GM18505 (cell line): ENCODE measurements around the gene LRRC36.

Experiments
- ATAC-seq: cut with Tn5 transposase; IDR thresholded peaks from one replicate; pipeline ENCODE4 v1.9.1; 2021; ENCODE audit not compliant: unreplicated experiment
- POLR2A ChIP-seq: IDR thresholded peaks from 4 replicates; pipeline ENCODE4 v1.6.1; 2011; ENCODE audit warnings: borderline replicate concordance; ENCODE audit not compliant: insufficient read depth, insufficient read length; ENCODE audit errors: extremely low read depth

Gene LRRC36

DNA sequence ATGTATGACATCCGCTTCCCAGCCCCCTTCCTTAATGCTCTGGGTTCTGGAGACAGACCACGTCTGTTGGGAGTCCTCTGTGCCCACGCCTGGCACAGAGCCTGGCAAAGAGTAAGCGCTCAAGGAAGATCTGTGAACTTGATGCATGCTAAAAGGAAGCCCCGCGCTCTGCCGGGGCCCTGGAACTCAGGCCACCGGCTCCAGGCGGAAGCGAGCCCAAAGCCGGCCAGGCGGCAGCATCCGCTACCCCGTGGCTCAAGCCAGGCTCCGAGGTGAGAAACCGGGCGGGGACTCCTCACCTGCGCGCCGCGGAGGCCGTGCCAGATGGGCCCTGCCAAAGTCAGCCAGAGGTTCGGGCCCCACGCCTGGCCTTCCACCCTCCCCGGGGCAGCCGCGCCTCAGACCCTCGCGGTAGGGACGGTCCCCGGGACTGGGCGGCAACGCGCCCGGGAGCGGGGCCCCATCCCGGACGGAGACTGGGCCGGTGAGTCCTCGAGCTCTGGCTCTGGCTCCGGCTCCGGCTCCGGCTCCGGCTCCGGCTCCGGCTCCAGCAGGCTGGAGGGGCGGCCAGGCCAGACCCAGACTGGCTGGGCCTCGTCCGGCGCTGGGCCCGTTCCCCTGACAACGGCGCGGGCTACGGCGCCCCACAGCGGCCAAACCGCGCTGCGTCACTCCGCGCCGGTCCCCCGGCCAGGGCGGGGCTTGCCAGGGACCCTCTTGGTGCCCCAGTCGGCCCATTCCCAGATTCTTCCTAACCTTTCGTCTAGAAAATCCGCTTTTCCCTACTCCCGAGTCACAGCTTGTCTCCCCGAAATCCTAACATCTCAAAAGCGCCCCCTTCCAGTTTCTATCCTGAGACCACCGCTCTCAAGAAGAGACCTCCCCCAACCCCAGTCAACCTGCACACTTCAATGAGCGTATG, 89.5 kb downstream of the LRRC36 start, which contains the start of gene ZDHHC1:
Gene ZDHHC1 (minus strand): TSS at position 606 of the 922 bp plus-strand sequence. CDS start 8,702 bp downstream, outside the sequence.
- ATAC-seq, result peak; percentile 81
- TF ChIP-seq POLR2A, result no peak

DNA sequence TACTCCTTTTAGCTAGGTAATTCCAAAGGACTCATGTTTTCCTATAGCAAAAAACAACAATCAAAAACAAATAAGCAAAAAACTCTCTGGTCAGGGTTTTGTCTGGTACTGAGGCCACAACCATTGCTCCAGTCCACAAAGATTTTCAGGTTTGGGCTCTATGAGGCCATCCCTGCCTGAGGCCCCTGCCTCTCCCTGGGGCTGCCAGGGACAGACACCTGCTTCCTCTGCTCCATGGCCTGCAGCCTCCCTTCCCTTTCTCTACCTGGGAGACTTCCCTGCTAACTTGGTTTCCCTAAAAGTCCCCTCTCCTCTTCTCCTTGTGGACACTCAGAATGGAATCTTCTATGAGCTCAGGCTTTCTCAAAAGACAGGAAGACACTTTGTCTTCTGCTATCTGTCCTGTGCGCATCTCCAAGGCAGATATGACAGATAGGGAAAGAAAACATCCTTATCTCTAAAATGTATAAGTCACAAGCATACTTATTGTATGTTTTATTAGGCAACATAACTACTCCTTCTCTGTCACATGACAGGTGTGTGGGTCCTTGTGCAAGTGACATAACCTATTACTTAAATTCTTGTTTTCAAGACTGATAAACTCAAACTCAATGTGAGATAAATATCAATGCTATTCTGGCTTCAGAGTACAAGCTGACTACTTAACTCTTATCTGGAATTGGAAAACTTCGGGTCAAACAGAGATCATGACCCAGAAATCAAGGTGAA, 90.9 kb downstream of the LRRC36 start:
- no peak for TF ChIP-seq POLR2A

GRCh38 chr16:67419502-67419901, 92.9 kb downstream of the LRRC36 start:
- no peak for TF ChIP-seq POLR2A

More for the DNA sequence above, 90.9 kb downstream of the LRRC36 start:
- no peak for ATAC-seq

DNA sequence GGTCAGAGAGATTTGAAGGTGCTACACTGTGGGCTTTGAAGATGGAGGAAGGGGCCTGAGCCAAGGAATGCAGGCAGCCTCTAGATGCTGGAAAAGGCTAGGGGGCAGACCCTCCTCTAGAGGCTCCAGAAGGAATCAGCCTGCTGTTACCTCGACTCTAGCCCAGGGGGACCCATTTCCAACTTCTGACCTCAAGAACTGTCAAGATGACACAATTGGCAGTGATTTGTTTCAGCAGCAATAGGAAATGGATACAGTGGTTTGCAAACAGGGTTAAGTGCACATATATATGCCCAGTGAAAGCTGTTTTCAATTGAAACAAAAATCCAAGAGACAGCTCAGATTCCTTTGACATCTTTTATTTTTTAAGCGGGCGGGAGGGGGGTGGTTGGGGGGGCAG, 93.3 kb downstream of the LRRC36 start:
- no peak for TF ChIP-seq POLR2A
- no peak for ATAC-seq

More at GRCh38 chr16:67419502-67419901, 92.9 kb downstream of the LRRC36 start:
- ATAC-seq, result no peak

- TF ChIP-seq POLR2A, result no peak
Observed at GRCh38 chr16:67421030-67421429, 94.4 kb downstream of the LRRC36 start.

GRCh38 chr16:67423015-67423414, 96.4 kb downstream of the LRRC36 start:
- no peak for TF ChIP-seq POLR2A
- no peak for ATAC-seq

More at GRCh38 chr16:67421030-67421429, 94.4 kb downstream of the LRRC36 start:
- no peak for ATAC-seq

DNA sequence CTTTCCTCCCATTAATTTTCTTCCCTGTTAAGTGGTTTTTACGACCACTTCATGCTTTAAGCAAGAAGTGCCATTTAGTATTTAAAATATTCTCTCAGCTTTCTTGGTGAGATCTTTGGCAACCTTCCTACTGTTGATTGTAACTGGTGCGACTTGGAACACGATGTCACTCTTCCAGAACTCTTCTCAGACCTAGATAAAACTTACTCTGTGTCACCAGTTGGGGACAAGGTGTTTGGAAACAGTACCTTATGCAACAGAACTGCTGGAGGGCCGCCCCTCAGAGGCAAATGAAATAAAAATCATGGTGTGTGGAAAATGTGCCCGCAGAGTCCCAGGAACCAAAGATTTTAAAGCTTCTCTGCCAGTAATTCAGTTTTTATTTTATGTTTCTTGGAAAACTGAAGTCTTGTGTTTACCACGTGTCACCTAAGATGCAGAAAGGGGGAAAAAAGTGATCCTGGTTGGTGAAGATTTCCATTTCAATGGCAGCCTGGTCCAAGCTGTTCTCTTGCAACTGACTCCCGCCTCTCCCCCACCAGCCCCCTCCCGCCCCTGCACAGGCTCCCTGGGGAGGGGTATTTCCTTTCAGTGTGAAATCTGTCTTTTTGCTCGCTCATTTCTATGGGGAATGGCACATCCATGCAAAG, 97.1 kb downstream of the LRRC36 start:
- no peak for TF ChIP-seq POLR2A
- ATAC-seq, result no peak

- no peak for TF ChIP-seq POLR2A
- no peak for ATAC-seq
Observed at GRCh38 chr16:67424261-67424615, 97.6 kb downstream of the LRRC36 start.

GRCh38 chr16:67425061-67425460, 98.4 kb downstream of the LRRC36 start:
- ATAC-seq, result no peak

GRCh38 chr16:67425580-67425979, 99.0 kb downstream of the LRRC36 start:
- ATAC-seq, result no peak
- TF ChIP-seq POLR2A, result no peak

More at GRCh38 chr16:67425061-67425460, 98.4 kb downstream of the LRRC36 start:
- TF ChIP-seq POLR2A, result no peak

- no peak for TF ChIP-seq POLR2A
- no peak for ATAC-seq
Observed at GRCh38 chr16:67426022-67426421, 99.4 kb downstream of the LRRC36 start.

GRCh38 chr16:67426950-67427349, 100.3 kb downstream of the LRRC36 start:
- ATAC-seq, result no peak
- no peak for TF ChIP-seq POLR2A

GRCh38 chr16:67428146-67428731, 101.6 kb downstream of the LRRC36 start:
- no peak for TF ChIP-seq POLR2A
- ATAC-seq, result no peak
